Astrocyte of the cerebellum (primary cell): ENCODE results near the gene STT3B.
"Not testable (repeated sequence)": the region's sequence is repeated elsewhere in the genome, so short reads cannot be mapped to it uniquely, and the experiment has no call there.

Source experiments
- DNase-seq: peaks from one replicate; pipeline ENCODE4 v3.0.0-alpha.2; 2011; ENCODE audit warnings: low read depth
- H3K4me3 ChIP-seq: 2 replicates; pipeline ENCODE4 v1.5.1; 2011; ENCODE audit warnings: mild to moderate bottlenecking, low read depth, low read length, moderate library complexity
- CTCF ChIP-seq: IDR thresholded peaks from 2 replicates; pipeline ENCODE4 v1.5.1; 2012; ENCODE audit warnings: low read length, low read depth, moderate library complexity, mild to moderate bottlenecking; ENCODE audit errors: missing control alignments
- in situ Hi-C: cut with HindIII; loops from 2 replicates; pipeline ENCODE4 v1.10.0; 2017; ENCODE audit warnings: low sequenced_read_pairs

STT3B gene

DNA sequence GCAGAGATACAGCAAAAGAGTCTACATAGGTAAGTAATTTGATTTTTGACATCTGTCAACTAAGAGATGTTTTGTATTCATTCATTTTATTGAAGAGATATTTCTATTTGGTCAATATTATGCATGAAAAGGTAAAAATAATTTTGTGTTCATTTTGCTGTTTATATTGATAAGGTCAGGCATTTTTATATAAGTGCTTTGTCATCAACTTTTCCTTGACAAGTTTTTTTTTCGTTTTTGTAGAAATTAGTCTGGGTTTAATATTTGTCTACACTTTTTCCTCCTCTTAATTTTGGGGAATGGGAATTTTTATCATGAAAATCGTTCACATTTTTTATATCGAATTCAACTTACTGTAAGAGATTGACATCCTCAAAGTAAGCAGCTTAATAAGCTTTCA is 67.7 kb downstream of the STT3B start:
- no peak overlapping the region for H3K4me3 ChIP-seq
- no peak for DNase-seq
- TF ChIP-seq CTCF, result no peak
- in situ Hi-C loops, result no loop called here

DNA sequence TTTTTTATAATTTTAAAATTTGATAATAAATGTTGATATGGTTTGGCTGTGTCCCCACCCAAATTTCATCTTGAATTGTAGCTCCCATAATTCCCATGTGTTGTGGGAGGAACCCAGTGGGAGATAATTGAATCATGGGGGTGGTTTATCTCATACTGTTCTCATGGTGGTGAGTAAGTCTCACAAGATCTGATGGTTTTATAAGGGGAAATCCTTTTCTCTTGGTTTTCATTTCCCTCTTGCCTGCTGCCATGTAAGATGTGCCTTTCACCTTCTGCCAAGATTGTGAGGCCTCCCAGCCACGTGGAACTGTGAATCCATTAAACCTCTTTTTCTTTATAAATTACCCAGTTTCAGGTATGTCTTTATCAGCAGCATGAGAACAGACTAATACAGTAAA is 72.6 kb downstream of the STT3B start:
- H3K4me3 ChIP-seq, in situ Hi-C loops, DNase-seq: not testable (repeated sequence)

DNA sequence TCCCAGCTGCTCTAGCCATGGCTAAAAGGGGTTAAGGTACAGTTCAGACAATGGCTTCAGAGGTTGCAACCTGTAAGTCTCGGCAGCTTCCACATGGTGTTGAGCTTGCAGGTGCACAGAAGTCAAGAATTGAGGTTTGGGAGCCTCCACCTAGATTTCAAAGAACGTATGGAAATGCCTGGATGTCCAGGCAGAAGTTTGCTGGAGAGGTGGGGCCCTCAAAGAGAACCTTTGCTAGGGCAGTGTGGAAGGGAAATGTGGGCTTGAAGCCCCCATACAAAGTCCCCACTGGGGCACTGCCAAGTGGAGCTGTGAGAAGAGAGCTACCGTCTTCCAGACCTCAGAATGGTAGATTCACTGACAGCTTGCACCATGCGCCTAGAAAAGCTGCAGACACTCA is 73.7 kb downstream of the STT3B start:
- in situ Hi-C loops, result no loop called here
- TF ChIP-seq CTCF, result no peak
- no peak overlapping the region for H3K4me3 ChIP-seq
- no peak for DNase-seq

- H3K4me3 ChIP-seq, result no peak overlapping the region
- in situ Hi-C loops, result no loop called here
- TF ChIP-seq CTCF, result peak; percentile 37
- DNase-seq, result peak; percentile 34
These were observed 78.1 kb downstream of the STT3B start for GRCh38 chr3:31610700-31611275.

- no peak for TF ChIP-seq CTCF
These were observed 80.5 kb downstream of the STT3B start for GRCh38 chr3:31613177-31613576.

DNA sequence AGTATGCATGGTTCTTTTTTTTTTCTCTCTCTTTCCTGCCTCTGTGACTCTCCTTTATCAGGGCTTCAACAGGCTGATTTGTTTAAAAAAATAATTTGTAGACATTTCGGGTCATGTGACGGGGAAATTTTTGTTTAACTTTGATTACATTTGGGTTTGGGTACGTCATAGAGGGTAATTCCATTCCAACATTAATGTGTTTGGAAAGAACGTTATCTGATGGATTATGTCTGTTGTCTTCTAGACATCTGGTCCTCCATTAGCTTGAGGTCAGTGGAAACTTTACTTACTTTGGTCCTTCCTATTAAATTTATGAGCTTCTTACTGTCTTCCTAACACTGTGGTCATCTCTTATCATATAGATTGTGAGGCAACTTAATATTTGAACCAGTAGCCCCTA is 80.9 kb downstream of the STT3B start:
- no peak for DNase-seq
- in situ Hi-C loops, result no loop called here
- H3K4me3 ChIP-seq, result no peak overlapping the region
- no peak for TF ChIP-seq CTCF

More at GRCh38 chr3:31613177-31613576, 80.5 kb downstream of the STT3B start:
- DNase-seq, result no peak
- in situ Hi-C loops, result no loop called here
- no peak overlapping the region for H3K4me3 ChIP-seq

DNA sequence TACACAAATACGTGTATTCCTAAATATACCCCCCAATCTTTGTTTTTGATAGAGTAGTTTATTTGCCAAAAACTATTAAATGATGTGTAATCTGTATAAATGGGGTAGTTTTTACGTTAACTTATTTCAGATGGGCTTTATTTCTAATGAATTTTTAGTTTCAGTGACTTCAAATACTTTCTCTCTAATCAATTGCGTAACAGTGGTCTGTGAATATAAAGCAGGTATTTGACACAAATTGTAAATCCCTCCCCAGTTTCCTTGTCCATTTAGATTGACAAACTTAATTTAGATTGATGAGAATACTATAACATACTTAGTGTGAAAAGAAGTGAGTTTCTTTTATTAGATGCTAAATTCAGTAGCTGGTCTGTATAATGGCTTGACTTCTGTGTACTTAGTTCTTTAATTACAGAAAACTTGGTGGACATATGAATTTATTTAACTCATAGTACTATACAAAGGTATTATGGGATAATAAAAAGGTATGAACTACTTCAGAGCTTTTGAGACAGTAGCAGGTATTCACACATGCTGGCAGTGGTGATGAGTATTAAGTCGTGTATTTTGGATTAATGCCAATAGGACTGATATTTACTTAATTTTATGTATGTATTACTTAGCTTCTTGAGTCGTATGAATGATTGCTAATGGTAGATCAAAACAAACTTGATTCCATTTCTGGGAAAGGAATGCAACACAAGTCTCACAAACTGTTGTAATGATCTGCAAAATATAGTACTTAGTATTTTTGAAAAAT is 81.6 kb downstream of the STT3B start:
- no peak for DNase-seq
- in situ Hi-C loops, result no loop called here
- no peak overlapping the region for H3K4me3 ChIP-seq
- TF ChIP-seq CTCF, result no peak
